ENCODE results near the gene STRN3. TPM values are rescaled to one million over a fixed set of nuclear protein-coding genes. Genes with fewer than 3 reads are reported as not detected.

Gene STRN3
- total and polyA plus RNA-seq, 2 of the 4 experiments (the other 2 are of a cell fraction) = 10.8 to 78.7 TPM

DNA sequence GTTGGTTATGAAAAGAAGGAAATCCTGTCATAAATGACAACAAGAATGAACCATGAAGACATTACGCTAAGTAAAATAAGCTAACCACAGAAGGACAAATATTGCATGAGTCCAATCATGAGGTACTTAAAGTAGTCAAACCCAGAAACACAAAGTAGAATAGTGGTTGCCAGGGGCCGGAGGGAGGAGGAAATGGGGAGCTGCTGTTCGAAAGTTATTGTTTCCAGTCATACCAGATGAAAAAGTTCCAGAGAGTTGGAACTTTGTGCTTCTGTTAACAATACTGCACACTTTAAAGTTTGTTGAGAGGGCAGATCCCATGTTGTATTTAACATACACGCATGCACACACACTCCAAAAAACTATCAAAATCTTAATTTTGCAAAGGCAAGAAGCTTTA is 82.5 kb downstream of the STRN3 start:
- no peak overlapping the region for H2BK15ac ChIP-seq (ENCODE audit: low read depth, low read length)
- H2AK9ac ChIP-seq (replicated peaks; ENCODE audit: low read depth, low read length, poor library complexity) = no peak overlapping the region
- ATAC-seq (ENCODE audit: low read depth) = no peak
- no peak overlapping the region for H3K23ac ChIP-seq (ENCODE audit: low read depth, low read length)
- CTCF ChIA-PET = interaction anchor here (0.8 kb wide), 1 partner anchor 18 kb away, joined by 3 read pairs; no protein-coding TSS in a partner anchor
- no CpG with 5 or more reads among the region's 4 CpGs for WGBS, 2 experiments (ENCODE audit: extremely low coverage in 2 of 2, insufficient read length in 1 of 2)
- TF ChIP-seq CEBPB (IDR thresholded peaks at IDR 0.05; ENCODE audit: low read depth, low read length) (no peak), RCOR1 (IDR thresholded peaks at IDR 0.05; ENCODE audit: insufficient replicate concordance, low read length) (no peak), SMC3 (IDR thresholded peaks at IDR 0.05; ENCODE audit: low read depth, low read length) (no peak), MAZ (IDR thresholded peaks at IDR 0.05; ENCODE audit: borderline replicate concordance, low read depth, low read length) (no peak), POLR2A (IDR thresholded peaks at IDR 0.05; ENCODE audit: low read depth, low read length) (no peak), MXI1 (IDR thresholded peaks at IDR 0.05; ENCODE audit: borderline replicate concordance, low read depth, low read length) (no peak), RAD21 (IDR thresholded peaks at IDR 0.05; ENCODE audit: low read length) (no peak), FOS (IDR thresholded peaks at IDR 0.05; ENCODE audit: low read depth, low read length) (no peak), MAFK (IDR thresholded peaks at IDR 0.05; ENCODE audit: low read depth, low read length) (no peak), RFX5 (IDR thresholded peaks at IDR 0.05; ENCODE audit: low read depth, low read length) (no peak), BHLHE40 (IDR thresholded peaks at IDR 0.05; ENCODE audit: low read depth, low read length) (no peak), CHD1 (IDR thresholded peaks at IDR 0.05; ENCODE audit: low read depth, low read length) (no peak), NFE2L2 (IDR thresholded peaks at IDR 0.05; ENCODE audit: low read depth, low read length) (no peak)
- TF ChIP-seq, protein P1, sequence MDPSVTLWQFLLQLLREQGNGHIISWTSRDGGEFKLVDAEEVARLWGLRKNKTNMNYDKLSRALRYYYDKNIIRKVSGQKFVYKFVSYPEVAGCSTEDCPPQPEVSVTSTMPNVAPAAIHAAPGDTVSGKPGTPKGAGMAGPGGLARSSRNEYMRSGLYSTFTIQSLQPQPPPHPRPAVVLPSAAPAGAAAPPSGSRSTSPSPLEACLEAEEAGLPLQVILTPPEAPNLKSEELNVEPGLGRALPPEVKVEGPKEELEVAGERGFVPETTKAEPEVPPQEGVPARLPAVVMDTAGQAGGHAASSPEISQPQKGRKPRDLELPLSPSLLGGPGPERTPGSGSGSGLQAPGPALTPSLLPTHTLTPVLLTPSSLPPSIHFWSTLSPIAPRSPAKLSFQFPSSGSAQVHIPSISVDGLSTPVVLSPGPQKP (IDR thresholded peaks at IDR 0.05; ENCODE audit: borderline replicate concordance, low read depth, low read length) = no peak
- TF ChIP-seq, protein P2, sequence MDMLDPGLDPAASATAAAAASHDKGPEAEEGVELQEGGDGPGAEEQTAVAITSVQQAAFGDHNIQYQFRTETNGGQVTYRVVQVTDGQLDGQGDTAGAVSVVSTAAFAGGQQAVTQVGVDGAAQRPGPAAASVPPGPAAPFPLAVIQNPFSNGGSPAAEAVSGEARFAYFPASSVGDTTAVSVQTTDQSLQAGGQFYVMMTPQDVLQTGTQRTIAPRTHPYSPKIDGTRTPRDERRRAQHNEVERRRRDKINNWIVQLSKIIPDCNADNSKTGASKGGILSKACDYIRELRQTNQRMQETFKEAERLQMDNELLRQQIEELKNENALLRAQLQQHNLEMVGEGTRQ (IDR thresholded peaks at IDR 0.05; ENCODE audit: low read depth, low read length) = no peak
- TF ChIP-seq, protein P3, sequence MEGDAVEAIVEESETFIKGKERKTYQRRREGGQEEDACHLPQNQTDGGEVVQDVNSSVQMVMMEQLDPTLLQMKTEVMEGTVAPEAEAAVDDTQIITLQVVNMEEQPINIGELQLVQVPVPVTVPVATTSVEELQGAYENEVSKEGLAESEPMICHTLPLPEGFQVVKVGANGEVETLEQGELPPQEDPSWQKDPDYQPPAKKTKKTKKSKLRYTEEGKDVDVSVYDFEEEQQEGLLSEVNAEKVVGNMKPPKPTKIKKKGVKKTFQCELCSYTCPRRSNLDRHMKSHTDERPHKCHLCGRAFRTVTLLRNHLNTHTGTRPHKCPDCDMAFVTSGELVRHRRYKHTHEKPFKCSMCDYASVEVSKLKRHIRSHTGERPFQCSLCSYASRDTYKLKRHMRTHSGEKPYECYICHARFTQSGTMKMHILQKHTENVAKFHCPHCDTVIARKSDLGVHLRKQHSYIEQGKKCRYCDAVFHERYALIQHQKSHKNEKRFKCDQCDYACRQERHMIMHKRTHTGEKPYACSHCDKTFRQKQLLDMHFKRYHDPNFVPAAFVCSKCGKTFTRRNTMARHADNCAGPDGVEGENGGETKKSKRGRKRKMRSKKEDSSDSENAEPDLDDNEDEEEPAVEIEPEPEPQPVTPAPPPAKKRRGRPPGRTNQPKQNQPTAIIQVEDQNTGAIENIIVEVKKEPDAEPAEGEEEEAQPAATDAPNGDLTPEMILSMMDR (conservative IDR thresholded peaks at IDR 0.05; ENCODE audit: low read depth, low read length) = no peak
- H4K91ac ChIP-seq (ENCODE audit: insufficient read depth, low read depth, low read length) = no peak overlapping the region
- no peak overlapping the region for H3K9ac ChIP-seq (ENCODE audit: low read depth, low read length)
- H3K27ac ChIP-seq (ENCODE audit: insufficient read depth, low read length) = no peak overlapping the region
- peaks cover 24 to 38% of the 10 kb centered on the region in 2 experiments for H3K79me1 ChIP-seq (ENCODE audit: low read depth in 1 of 2, low read length in 2 of 2)
- 0 out of 2 replicates have a peak, but pooled peaks cover 4% of the 10 kb centered on the region for H3K9me1 ChIP-seq (ENCODE audit: insufficient read depth, low read length)
- no peak overlapping the region for H3K4me2 ChIP-seq (ENCODE audit: low read depth, low read length)
- H3K36me3 ChIP-seq (ENCODE audit: control insufficient read depth, insufficient read depth, low read length) = peaks cover 19% of the 10 kb centered on the region
- DNase-seq = no peak
- H4K20me1 ChIP-seq (ENCODE audit: insufficient read depth, low read length) = peaks cover 3% of the 10 kb centered on the region; the same call in 1 of the 2 replicates
- H2AFZ ChIP-seq (replicated peaks; ENCODE audit: low read length, poor library complexity) = no peak overlapping the region
- no peak overlapping the region for H4K8ac ChIP-seq (ENCODE audit: low read depth in 2 of 2, low read length in 2 of 2)
- POLR2A ChIA-PET (ENCODE audit: unreplicated experiment) = no interaction called here
- H3K56ac ChIP-seq (ENCODE audit: extremely low read depth, insufficient read depth, low read length) = no peak overlapping the region
- H3K4ac ChIP-seq (ENCODE audit: low read depth, low read length) = no peak overlapping the region
- H3K4me1 ChIP-seq (ENCODE audit: control insufficient read depth, insufficient read depth, low read length) = no peaks in the 10 kb centered on the region
- intact Hi-C loops (cut with micrococcal nuclease) = no loop called here
- H3K18ac ChIP-seq (ENCODE audit: low read depth, low read length) = no peak overlapping the region
- H2BK120ac ChIP-seq (ENCODE audit: low read depth, low read length) = no peak overlapping the region
- no TSS peak for BruUV-seq (replicated peaks)
- H4K5ac ChIP-seq (ENCODE audit: low read depth, low read length) = no peak overlapping the region
- H3K14ac ChIP-seq (replicated peaks; ENCODE audit: low read depth, low read length) = no peak overlapping the region
- H2BK5ac ChIP-seq (ENCODE audit: low read depth, low read length, poor library complexity, severe bottlenecking) = no peak overlapping the region
- H2AK5ac ChIP-seq (ENCODE audit: low read depth, low read length) = no peak overlapping the region
- H3K27me3 ChIP-seq (ENCODE audit: control insufficient read depth, insufficient read depth, low read length) = no peaks in the 10 kb centered on the region
- dilution Hi-C loops (cut with HindIII; ENCODE audit: low sequenced_read_pairs, unreplicated experiment) = no loop called here
- H3K9me3 ChIP-seq (ENCODE audit: control insufficient read depth, insufficient read depth, low read length) = no peaks in the 10 kb centered on the region
- no peak overlapping the region for H2BK20ac ChIP-seq (ENCODE audit: low read depth, low read length)
- no peak overlapping the region for H3K4me3 ChIP-seq (ENCODE audit: insufficient read depth, low read depth, low read length)
- in situ Hi-C loops (cut with MboI; ENCODE audit: low sequenced_read_pairs) = no loop called here

Data from IMR-90 (cell line).